ENCODE measurements around the gene KIF9. TPM values are rescaled to one million over a fixed set of nuclear protein-coding genes. Genes with fewer than 3 reads are reported as not detected.

KIF9 gene
- total RNA-seq, 2 donors from 2014 or later: 3.2 to 4.0 TPM

DNA sequence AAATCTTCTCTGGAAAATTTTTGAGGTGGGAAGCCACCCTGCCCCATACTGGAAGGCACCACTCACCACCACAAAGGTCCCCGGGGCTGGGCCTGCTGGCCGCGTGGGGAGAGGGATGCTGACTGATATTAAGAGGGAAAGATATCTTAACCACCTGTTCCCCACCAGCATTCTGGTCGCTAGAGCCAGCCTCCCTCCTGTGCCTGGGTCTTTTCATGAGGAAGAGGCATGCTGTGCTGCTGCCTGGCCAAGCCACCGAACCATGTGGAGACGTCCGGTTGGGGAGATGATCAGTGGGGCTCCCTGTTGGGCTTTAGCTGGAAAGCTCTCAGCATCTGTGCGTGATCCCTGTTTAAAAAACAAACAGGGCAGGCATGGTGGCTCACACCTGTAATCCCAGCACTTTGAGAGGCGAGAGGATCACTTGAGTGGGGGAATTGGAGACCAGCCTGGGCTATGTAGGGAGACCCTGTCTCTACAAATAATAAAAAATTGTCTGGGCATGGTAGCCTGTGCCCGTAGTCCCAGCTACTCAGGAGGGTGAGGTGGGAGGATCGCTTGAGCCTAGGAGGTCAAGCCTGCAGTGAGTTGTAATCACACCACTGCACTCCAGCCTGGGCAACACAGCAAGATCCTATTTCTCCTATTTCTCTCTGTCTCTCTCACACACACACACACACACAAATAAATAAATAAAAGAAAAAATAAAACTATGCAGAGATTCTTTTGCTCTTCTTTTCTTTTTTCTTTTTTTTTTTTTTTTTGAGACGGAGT, 1.2 kb upstream of the KIF9 start:
- peaks cover 30% of the 10 kb centered on the region for H3K4me1 Mint-ChIP-seq (ENCODE audit: low read depth)
- no peaks in the 10 kb centered on the region for H3K9me3 Mint-ChIP-seq
- H3K36me3 Mint-ChIP-seq (ENCODE audit: insufficient read depth in 2 of 2): peaks cover 4 to 11% of the 10 kb centered on the region in 2 donors
- peak overlapping the region; percentile 95 to 99 for H3K4me3 Mint-ChIP-seq
- H3K27ac Mint-ChIP-seq: peak overlapping the region; percentile 99
- no peaks in the 10 kb centered on the region for H3K27me3 Mint-ChIP-seq (ENCODE audit: low read depth)
- ATAC-seq (replicated peaks in 1 of 2): peak in 1 of 2 donors; percentile 20
- peak; percentile 28 to 44 for DNase-seq

DNA sequence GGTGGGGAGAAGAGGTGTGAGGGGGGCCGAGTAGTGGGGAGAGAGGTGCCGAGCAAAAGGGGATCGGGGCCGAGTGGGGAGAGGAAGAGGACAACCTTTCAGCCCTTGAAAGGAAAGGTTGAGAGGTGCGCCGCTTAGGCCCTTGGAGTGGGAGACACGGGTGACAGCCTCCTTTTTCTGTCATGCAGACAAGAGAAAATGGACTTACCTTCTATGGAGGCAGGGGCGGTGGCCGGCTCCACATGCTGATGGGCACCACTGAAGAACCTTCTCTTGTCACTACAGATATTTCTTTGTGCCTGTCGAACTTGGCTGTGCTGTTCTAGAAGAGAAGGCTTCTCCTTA, 566 bp upstream of the KIF9 start:
- ATAC-seq (replicated peaks in 1 of 2) (no peak), DNase-seq (peak in 1 of 2 donors; percentile 31)
- Mint-ChIP-seq H3K4me1 (ENCODE audit: low read depth) (peaks cover 30% of the 10 kb centered on the region), H3K27me3 (ENCODE audit: low read depth) (no peaks in the 10 kb centered on the region), H3K4me3 (peak overlapping the region; percentile 95 to 99), H3K27ac (peak overlapping the region; percentile 99), H3K9me3 (no peaks in the 10 kb centered on the region), H3K36me3 (ENCODE audit: insufficient read depth in 2 of 2) (peaks cover 2 to 6% of the 10 kb centered on the region in 2 donors)

DNA sequence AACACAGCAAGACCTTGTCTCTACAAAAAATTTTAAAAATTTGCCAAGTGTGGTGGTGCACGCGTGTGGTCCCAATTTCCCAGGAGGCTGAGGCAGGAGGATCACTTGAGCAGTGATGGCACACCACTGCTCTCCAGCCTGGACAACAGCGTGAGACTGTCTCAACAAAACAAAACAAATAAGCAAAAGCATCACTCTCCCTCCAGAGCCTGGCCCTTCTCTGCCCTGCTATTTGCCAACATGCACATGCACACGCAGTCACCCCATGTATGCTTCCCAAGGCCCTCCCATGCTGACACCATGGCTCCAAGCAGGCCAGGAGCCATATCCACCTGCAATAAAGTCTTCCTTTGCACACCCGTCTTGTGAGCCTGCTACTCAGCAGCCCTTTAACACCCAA, 2.1 kb downstream of the KIF9 start:
- no peak for DNase-seq
- H3K27ac Mint-ChIP-seq: no peak overlapping the region
- H3K9me3 Mint-ChIP-seq: no peaks in the 10 kb centered on the region
- H3K4me3 Mint-ChIP-seq: no peak overlapping the region
- ATAC-seq (replicated peaks in 1 of 2): no peak
- peaks cover 2 to 4% of the 10 kb centered on the region in 2 donors for H3K36me3 Mint-ChIP-seq (ENCODE audit: insufficient read depth in 2 of 2)
- no peaks in the 10 kb centered on the region for H3K27me3 Mint-ChIP-seq (ENCODE audit: low read depth)
- H3K4me1 Mint-ChIP-seq (ENCODE audit: low read depth): peaks cover 20% of the 10 kb centered on the region

DNA sequence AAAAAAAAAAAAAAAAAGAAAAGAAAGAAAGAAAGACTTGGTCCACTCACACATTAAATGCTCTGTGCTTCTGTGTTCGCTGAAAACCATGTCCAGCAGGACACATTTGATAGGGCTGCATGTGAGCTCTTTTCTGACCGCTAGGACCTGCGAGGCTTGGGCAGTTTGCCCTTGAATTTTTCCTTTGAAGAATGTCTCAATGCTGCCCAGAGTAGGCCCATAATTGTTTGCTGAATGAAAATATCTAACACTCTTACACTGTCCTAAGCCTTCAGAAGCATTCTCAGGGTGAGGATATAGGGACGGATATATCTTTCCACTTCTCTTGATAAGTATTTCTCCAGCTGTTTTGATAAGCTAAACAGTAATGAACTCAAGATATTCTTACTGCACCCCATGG, 6.0 kb downstream of the KIF9 start:
- Mint-ChIP-seq H3K4me1 (ENCODE audit: low read depth) (no peaks in the 10 kb centered on the region), H3K4me3 (no peak overlapping the region), H3K9me3 (no peaks in the 10 kb centered on the region), H3K27me3 (ENCODE audit: low read depth) (no peaks in the 10 kb centered on the region), H3K36me3 (ENCODE audit: insufficient read depth in 2 of 2) (no peaks in the 10 kb centered on the region), H3K27ac (no peak overlapping the region)
- DNase-seq (no peak), ATAC-seq (replicated peaks in 1 of 2) (no peak)

DNA sequence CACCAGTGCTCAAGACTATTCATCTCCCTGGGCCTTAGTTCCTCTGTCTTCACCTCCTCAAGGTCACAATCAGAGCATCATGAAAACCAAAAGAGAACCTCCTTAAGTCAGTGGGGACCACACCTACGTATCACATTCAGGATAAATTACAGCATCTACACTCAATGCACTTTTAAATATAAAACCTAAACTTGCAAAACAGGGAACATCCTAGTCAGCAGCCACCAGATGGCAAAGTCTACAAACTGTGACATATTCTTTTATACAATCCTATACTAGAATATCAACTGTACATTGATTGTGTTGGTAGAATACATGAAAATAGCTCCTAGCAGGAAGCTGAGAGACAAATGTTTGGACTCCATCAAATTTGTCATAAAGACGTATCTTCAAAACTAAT, 7.9 kb downstream of the KIF9 start:
- Mint-ChIP-seq H3K27me3 (ENCODE audit: low read depth) (no peaks in the 10 kb centered on the region), H3K4me3 (no peak overlapping the region), H3K9me3 (no peaks in the 10 kb centered on the region), H3K4me1 (ENCODE audit: low read depth) (no peaks in the 10 kb centered on the region), H3K27ac (no peak overlapping the region), H3K36me3 (ENCODE audit: insufficient read depth in 2 of 2) (no peaks in the 10 kb centered on the region)
- ATAC-seq (replicated peaks in 1 of 2): no peak
- DNase-seq: no peak

DNA sequence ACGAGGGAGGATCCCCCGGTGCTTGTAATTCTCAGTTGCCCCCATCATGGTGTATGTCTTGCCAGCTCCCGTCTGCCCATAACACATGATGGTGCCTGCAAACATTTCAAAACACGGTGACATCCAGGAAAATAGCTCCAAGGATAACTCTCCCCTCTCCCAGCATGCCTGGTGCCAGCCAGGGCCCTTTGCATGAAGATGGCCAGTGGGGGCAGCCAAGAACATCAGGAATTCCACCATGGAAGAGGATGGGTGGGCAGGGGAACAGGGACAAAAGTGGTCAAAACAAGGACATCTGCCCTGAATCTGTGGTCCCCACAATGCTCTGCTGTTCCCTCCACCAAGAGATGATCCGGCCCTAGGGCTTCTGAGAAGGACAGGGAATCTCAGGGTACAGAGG, 9.0 kb downstream of the KIF9 start:
- H3K36me3 Mint-ChIP-seq (ENCODE audit: insufficient read depth in 2 of 2): no peaks in the 10 kb centered on the region
- H3K27ac Mint-ChIP-seq: no peak overlapping the region
- ATAC-seq (replicated peaks in 1 of 2) (no peak), DNase-seq (no peak)
- no peaks in the 10 kb centered on the region for H3K27me3 Mint-ChIP-seq (ENCODE audit: low read depth)
- no peak overlapping the region for H3K4me3 Mint-ChIP-seq
- no peaks in the 10 kb centered on the region for H3K9me3 Mint-ChIP-seq
- H3K4me1 Mint-ChIP-seq (ENCODE audit: low read depth): no peaks in the 10 kb centered on the region

DNA sequence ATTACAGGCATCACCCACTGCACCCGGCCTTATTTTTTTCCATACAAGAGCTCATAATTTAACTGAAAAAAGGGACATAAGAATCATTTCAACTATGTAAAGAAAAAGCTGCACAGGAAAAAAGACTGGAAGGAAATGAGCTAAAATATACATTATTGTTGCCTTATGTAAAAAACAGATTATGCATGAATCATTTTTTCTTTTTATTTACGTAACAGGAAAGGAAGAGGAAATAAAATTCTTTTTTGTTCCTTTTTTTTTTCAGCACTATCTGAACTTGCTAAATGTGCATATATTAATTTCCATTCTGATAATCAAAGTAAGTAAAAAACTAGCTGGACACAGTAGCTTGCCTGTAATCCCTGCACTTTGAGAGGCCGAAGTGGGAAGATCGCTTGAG, 12.1 kb downstream of the KIF9 start:
- H3K27ac Mint-ChIP-seq: no peak overlapping the region
- ATAC-seq (replicated peaks in 1 of 2): no peak
- no peak for DNase-seq
- H3K36me3 Mint-ChIP-seq (ENCODE audit: insufficient read depth in 2 of 2): no peaks in the 10 kb centered on the region
- H3K27me3 Mint-ChIP-seq (ENCODE audit: low read depth): no peaks in the 10 kb centered on the region
- H3K4me1 Mint-ChIP-seq (ENCODE audit: low read depth): peaks cover 6% of the 10 kb centered on the region
- H3K4me3 Mint-ChIP-seq: no peak overlapping the region
- no peaks in the 10 kb centered on the region for H3K9me3 Mint-ChIP-seq

DNA sequence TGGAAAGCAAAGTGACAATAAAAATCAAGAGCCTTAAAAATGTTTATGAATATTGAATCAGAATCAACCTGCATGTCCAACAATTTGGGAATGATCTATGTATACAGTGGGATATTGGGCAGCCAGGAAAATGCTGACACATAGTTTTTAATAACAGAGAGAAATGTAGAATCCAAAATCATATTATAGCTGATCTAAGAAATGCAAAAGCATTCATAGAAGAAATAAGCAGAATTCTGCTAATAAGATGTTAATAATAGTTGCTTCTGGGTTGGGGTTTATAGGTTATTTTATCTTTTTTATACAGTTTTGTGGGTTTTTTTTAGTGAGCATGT, 15.1 kb downstream of the KIF9 start:
- Mint-ChIP-seq H3K36me3 (ENCODE audit: insufficient read depth in 2 of 2) (no peaks in the 10 kb centered on the region), H3K27ac (no peak overlapping the region), H3K4me3 (no peak overlapping the region), H3K4me1 (ENCODE audit: low read depth) (peaks cover 6% of the 10 kb centered on the region), H3K27me3 (ENCODE audit: low read depth) (no peaks in the 10 kb centered on the region), H3K9me3 (no peaks in the 10 kb centered on the region)
- DNase-seq (no peak), ATAC-seq (replicated peaks in 1 of 2) (no peak)

DNA sequence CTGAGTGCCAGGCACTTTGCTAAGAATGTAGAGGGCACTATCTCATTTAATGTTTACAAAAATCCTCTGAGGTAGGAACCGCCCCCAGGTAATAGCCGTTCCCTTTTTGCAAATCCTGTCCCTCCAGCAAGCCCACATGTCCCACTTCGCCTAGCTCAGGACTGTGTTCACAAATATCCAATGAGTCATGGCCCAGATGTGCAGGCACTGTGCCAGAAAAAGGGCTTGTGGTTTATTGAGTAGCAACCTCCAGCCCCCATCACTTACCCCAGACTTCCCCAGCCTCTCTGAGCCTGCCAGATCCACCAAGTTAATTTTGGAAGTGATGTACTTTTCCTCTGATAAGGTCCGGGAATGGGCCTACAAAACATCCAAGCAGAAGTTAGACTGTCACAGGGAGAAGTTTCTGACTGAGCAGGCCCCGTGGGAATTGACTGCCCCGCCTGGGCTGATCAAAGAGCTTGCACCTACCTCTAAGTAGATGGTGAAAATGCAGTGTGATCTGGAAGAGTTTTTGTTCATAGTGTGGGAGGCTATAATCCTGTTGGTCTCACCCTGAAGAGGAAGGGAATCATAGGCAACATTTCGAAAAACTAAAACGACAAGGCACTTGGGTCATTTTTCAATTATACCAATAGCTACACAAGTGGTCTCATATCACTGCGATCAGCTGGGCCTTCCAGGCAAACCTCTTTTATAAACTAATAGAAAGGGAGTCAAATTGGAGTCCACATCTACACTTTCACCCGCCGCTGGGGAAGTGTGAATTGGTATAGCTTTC, 15.7 kb downstream of the KIF9 start:
- Mint-ChIP-seq H3K27me3 (ENCODE audit: low read depth) (no peaks in the 10 kb centered on the region), H3K4me1 (ENCODE audit: low read depth) (peaks cover 6% of the 10 kb centered on the region), H3K9me3 (no peaks in the 10 kb centered on the region), H3K4me3 (no peak overlapping the region), H3K36me3 (ENCODE audit: insufficient read depth in 2 of 2) (no peaks in the 10 kb centered on the region), H3K27ac (no peak overlapping the region)
- peak; percentile 63 to 70 for ATAC-seq (replicated peaks in 1 of 2)
- peak; percentile 34 to 53 for DNase-seq

DNA sequence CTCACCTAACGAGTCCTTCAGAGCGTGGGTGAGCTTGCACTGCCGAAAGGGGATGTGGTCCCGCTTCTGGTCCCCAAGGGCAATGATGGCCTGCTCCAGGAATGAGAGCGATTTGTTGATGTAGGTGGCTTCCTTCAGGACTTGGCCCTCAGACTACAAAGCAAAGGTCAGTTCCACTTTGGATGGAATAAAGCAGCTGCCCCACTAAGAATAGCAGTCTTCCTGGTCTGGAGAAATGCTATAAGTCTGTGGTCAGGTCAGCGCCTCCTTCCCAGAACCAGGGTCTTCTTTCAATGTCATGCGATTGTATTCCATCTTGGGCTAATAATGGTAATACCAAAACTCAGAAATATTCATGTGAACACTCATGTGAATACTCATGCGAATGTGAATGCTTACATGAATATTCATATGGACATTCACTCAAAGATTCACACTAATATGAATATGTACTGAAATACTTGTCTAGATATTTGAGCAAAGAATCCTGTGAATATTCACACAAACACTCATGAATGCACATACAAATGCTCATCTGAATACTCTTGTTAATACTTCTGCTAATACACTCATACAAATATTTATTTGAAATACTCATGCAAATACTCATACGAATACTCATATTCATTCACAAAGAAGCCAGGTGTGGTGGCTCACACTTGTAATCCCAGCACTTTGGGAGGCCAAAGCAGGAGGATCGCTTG, 16.7 kb downstream of the KIF9 start:
- H3K4me1 Mint-ChIP-seq (ENCODE audit: low read depth): peaks cover 6% of the 10 kb centered on the region

DNA sequence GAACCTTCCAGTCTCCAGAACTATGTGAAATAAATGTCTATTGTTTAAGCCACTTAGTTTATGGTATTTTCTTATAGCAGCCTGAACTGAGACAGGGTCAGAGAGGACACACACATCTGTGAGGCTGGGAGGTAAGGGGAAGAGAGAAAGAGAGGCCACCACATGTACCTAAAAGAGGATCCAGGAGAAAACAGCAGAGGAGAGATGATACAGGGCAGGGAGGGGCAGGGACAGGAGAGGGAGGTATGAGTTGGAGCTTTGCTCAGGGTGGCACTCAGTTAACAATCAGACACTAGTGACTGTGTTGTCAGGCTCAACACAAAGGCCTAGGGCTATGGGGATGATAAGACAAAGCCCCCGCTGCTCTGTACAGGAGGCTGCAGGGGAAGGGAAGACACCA, 17.6 kb downstream of the KIF9 start:
- Mint-ChIP-seq H3K27ac (no peak overlapping the region), H3K36me3 (ENCODE audit: insufficient read depth in 2 of 2) (no peaks in the 10 kb centered on the region), H3K4me1 (ENCODE audit: low read depth) (peaks cover 6% of the 10 kb centered on the region), H3K27me3 (ENCODE audit: low read depth) (no peaks in the 10 kb centered on the region), H3K9me3 (no peaks in the 10 kb centered on the region), H3K4me3 (no peak overlapping the region)
- no peak for DNase-seq
- no peak for ATAC-seq (replicated peaks in 1 of 2)

More for the DNA sequence above, 16.7 kb downstream of the KIF9 start:
- ATAC-seq (replicated peaks in 1 of 2) (no peak), DNase-seq (no peak)
- H3K9me3 Mint-ChIP-seq: no peaks in the 10 kb centered on the region
- H3K36me3 Mint-ChIP-seq (ENCODE audit: insufficient read depth in 2 of 2): no peaks in the 10 kb centered on the region
- H3K27me3 Mint-ChIP-seq (ENCODE audit: low read depth): no peaks in the 10 kb centered on the region
- no peak overlapping the region for H3K4me3 Mint-ChIP-seq
- no peak overlapping the region for H3K27ac Mint-ChIP-seq

DNA sequence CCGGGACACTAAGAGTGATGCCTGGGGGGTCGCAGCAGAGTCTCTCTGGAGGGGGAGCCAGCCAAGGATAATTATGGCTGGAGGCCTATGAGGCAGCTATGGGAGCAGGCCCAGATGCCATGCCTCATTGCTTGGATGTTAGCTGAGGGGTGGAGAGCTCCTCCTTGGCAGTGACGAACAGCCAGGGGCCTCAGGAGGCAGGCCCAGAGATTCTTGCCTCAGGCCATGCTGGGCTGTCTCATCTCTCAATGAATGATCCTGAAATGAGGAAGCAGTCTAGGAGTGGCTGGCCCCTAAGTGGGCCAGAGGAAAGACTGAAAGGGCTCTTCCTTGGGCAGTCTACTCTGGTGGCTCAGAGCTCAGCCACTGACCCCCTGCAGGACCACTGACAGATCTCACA, 21.3 kb downstream of the KIF9 start:
- no peak overlapping the region for H3K4me3 Mint-ChIP-seq
- no peaks in the 10 kb centered on the region for H3K4me1 Mint-ChIP-seq (ENCODE audit: low read depth)
- no peaks in the 10 kb centered on the region for H3K27me3 Mint-ChIP-seq (ENCODE audit: low read depth)
- H3K27ac Mint-ChIP-seq: no peak overlapping the region
- no peak for ATAC-seq (replicated peaks in 1 of 2)
- no peak for DNase-seq
- H3K36me3 Mint-ChIP-seq (ENCODE audit: insufficient read depth in 2 of 2): no peaks in the 10 kb centered on the region
- H3K9me3 Mint-ChIP-seq: no peaks in the 10 kb centered on the region

DNA sequence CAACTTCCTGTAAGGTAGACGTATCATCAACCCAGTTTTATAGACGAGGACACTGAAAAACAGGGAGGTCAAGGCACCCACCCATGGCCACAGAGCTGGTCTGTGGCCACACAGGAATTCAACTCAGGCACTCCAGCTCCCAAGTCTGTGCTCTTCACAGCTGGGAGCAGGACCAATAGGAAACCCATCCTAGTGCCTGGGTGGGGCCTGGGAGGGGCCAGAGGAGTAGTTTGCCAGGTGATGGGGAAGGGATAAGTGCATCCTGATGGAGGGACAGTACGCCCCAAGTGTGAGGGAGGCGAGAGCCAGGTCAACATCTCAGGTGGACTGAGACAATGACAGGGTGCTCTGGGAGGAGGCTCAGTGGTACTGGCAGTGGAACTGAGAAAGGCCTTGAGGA, 22.0 kb downstream of the KIF9 start:
- Mint-ChIP-seq H3K4me1 (ENCODE audit: low read depth) (no peaks in the 10 kb centered on the region), H3K27ac (no peak overlapping the region), H3K9me3 (no peaks in the 10 kb centered on the region), H3K36me3 (ENCODE audit: insufficient read depth in 2 of 2) (no peaks in the 10 kb centered on the region), H3K27me3 (ENCODE audit: low read depth) (no peaks in the 10 kb centered on the region), H3K4me3 (no peak overlapping the region)
- ATAC-seq (replicated peaks in 1 of 2) (no peak), DNase-seq (no peak)

Data from activated T-cell treated with anti-CD3 and anti-CD28 coated beads, Interleukin-2, amount 50 U/mL, for 72 hours (primary cell).